ENCODE measurements around the gene SCYGR2.

SCYGR2 gene

GRCh38 chr2:227582369-227582768 is 16.3 kb upstream of the SCYGR2 start:
- DNase-seq: no peak
- H3K23ac ChIP-seq (ENCODE audit: low read length in 2 of 2): no peak overlapping the region
- H3K4ac ChIP-seq (ENCODE audit: low read depth in 1 of 2, low read length in 2 of 2): no peak overlapping the region
- no peak overlapping the region for H3K14ac ChIP-seq (ENCODE audit: low read length in 2 of 2)
- H3K9me3 ChIP-seq (ENCODE audit: control insufficient read depth, low read length): peaks cover 11% of the 10 kb centered on the region
- no peaks in the 10 kb centered on the region for H3K4me1 ChIP-seq (ENCODE audit: control insufficient read depth, insufficient read depth, low read depth, low read length)
- no peak overlapping the region for H3K27ac ChIP-seq (ENCODE audit: low read length, poor library complexity, severe bottlenecking)
- H3K27me3 ChIP-seq (ENCODE audit: control insufficient read depth in 1 of 2, insufficient read depth in 1 of 2, low read length in 2 of 2): no peaks in the 10 kb centered on the region
- no peak overlapping the region for H3K4me2 ChIP-seq (ENCODE audit: low read length, poor library complexity, severe bottlenecking)
- no peak overlapping the region for H2AK5ac ChIP-seq (ENCODE audit: low read length, severe bottlenecking)
- H2BK15ac ChIP-seq (ENCODE audit: low read depth, poor library complexity, severe bottlenecking): no peak overlapping the region
- H3K9ac ChIP-seq (ENCODE audit: low read length): no peak overlapping the region
- no peaks in the 10 kb centered on the region for H3K36me3 ChIP-seq (ENCODE audit: control insufficient read depth in 1 of 2, insufficient read depth in 2 of 2, low read depth in 1 of 2, low read length in 2 of 2)
- no peak overlapping the region for H2BK5ac ChIP-seq (ENCODE audit: low read depth, low read length, poor library complexity, severe bottlenecking)
- H2BK120ac ChIP-seq (ENCODE audit: low read depth, low read length): no peak overlapping the region
- no peaks in the 10 kb centered on the region for H3K79me1 ChIP-seq (replicated peaks; ENCODE audit: low read length, poor library complexity, severe bottlenecking)
- H3K18ac ChIP-seq (ENCODE audit: low read depth in 1 of 2, low read length in 2 of 2): no peak overlapping the region
- H2AFZ ChIP-seq (ENCODE audit: low read depth, low read length): no peak overlapping the region
- H4K8ac ChIP-seq (ENCODE audit: low read length): no peak overlapping the region
- no peak overlapping the region for H3K4me3 ChIP-seq (ENCODE audit: insufficient read depth in 1 of 2, low read depth in 1 of 2, low read length in 2 of 2)
- H2BK12ac ChIP-seq (ENCODE audit: low read length in 2 of 2): no peak overlapping the region
- no peak overlapping the region for H4K91ac ChIP-seq (ENCODE audit: low read length)

DNA sequence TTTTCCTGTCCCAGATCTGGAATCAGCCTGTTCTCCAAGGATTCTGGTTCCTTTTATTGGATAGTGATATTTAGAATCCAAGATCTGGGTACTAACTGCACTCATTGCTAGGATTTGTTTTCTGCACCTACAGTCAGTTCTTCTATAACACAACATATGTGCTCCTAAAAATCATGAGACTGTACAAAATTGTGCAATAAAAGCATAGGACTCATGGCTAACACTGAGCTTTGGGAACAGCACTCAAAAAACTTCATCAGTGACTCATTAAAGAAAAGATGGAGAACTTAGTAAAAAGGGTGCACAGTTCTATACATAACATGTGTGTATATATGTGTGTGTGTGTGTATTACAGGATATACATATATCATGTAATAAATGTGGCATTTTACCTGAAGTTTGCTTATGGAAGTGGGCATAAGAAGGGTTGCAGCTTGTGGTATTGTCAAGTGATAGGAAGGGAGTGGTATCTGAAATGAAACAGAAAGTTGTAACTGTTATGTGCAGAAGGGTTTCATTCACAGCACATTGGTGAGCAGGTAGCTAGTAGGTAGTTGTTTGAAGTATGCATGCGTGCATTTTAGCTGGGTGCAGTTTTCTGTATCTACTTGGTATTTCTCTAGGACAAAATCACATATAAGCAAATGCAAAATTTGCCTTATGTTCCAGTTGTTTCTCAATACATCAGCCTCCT is 5.9 kb upstream of the SCYGR2 start:
- Histone ChIP-seq H4K91ac (ENCODE audit: low read length) (no peak overlapping the region), H3K4me1 (ENCODE audit: control insufficient read depth, insufficient read depth, low read depth, low read length) (peaks cover under 1% of the 10 kb centered on the region), H3K9ac (ENCODE audit: low read length) (no peak overlapping the region), H3K9me3 (ENCODE audit: control insufficient read depth, low read length) (no peaks in the 10 kb centered on the region), H2BK120ac (ENCODE audit: low read depth, low read length) (no peak overlapping the region), H4K8ac (ENCODE audit: low read length) (no peak overlapping the region), H2BK12ac (ENCODE audit: low read length in 2 of 2) (no peak overlapping the region), H3K4me2 (ENCODE audit: low read length, poor library complexity, severe bottlenecking) (no peak overlapping the region), H2AFZ (ENCODE audit: low read depth, low read length) (no peak overlapping the region), H3K27ac (ENCODE audit: low read length, poor library complexity, severe bottlenecking) (no peak overlapping the region), H2BK5ac (ENCODE audit: low read depth, low read length, poor library complexity, severe bottlenecking) (no peak overlapping the region), H3K4ac (ENCODE audit: low read depth in 1 of 2, low read length in 2 of 2) (no peak overlapping the region), H3K27me3 (ENCODE audit: control insufficient read depth in 1 of 2, insufficient read depth in 1 of 2, low read length in 2 of 2) (no peaks in the 10 kb centered on the region), H3K14ac (ENCODE audit: low read length in 2 of 2) (no peak overlapping the region), H3K79me1 (replicated peaks; ENCODE audit: low read length, poor library complexity, severe bottlenecking) (no peaks in the 10 kb centered on the region), H3K18ac (ENCODE audit: low read depth in 1 of 2, low read length in 2 of 2) (no peak overlapping the region), H2AK5ac (ENCODE audit: low read length, severe bottlenecking) (no peak overlapping the region), H3K4me3 (ENCODE audit: insufficient read depth in 1 of 2, low read depth in 1 of 2, low read length in 2 of 2) (no peak overlapping the region), H3K23ac (ENCODE audit: low read length in 2 of 2) (no peak overlapping the region), H2BK15ac (ENCODE audit: low read depth, poor library complexity, severe bottlenecking) (no peak overlapping the region), H3K36me3 (ENCODE audit: control insufficient read depth in 1 of 2, insufficient read depth in 2 of 2, low read depth in 1 of 2, low read length in 2 of 2) (no peaks in the 10 kb centered on the region)
- no CpG with 5 or more reads among the region's 1 CpG for WGBS
- DNase-seq: no peak

DNA sequence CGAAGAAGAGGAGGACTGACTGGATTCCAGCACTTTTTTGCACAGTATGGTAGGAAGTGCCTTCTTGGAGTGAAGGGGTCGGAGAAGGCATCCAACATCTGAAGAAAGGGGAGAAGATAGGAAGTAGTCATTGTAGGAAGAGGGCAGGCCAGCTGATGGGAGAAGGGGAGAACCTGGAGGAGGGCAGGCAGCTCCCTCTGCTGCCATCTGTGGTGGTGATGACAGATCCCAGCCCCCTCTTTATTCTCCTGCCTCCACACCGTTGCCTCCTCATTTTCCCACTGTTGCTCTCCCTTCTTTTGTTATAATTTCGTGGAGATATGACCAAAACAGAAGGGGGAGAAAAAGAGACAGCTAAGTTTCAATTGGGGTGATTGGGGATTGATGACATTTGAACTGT is 2.9 kb upstream of the SCYGR2 start:
- Histone ChIP-seq H3K18ac (ENCODE audit: low read depth in 1 of 2, low read length in 2 of 2) (no peak overlapping the region), H3K27me3 (ENCODE audit: control insufficient read depth in 1 of 2, insufficient read depth in 1 of 2, low read length in 2 of 2) (no peaks in the 10 kb centered on the region), H3K36me3 (ENCODE audit: control insufficient read depth in 1 of 2, insufficient read depth in 2 of 2, low read depth in 1 of 2, low read length in 2 of 2) (no peaks in the 10 kb centered on the region), H3K4me1 (ENCODE audit: control insufficient read depth, insufficient read depth, low read depth, low read length) (peaks cover 2% of the 10 kb centered on the region), H2BK5ac (ENCODE audit: low read depth, low read length, poor library complexity, severe bottlenecking) (no peak overlapping the region), H2BK120ac (ENCODE audit: low read depth, low read length) (no peak overlapping the region), H2AK5ac (ENCODE audit: low read length, severe bottlenecking) (no peak overlapping the region), H4K8ac (ENCODE audit: low read length) (no peak overlapping the region), H4K91ac (ENCODE audit: low read length) (no peak overlapping the region), H2BK15ac (ENCODE audit: low read depth, poor library complexity, severe bottlenecking) (no peak overlapping the region), H3K27ac (ENCODE audit: low read length, poor library complexity, severe bottlenecking) (no peak overlapping the region), H3K9me3 (ENCODE audit: control insufficient read depth, low read length) (no peaks in the 10 kb centered on the region), H3K4ac (ENCODE audit: low read depth in 1 of 2, low read length in 2 of 2) (no peak overlapping the region), H3K9ac (ENCODE audit: low read length) (no peak overlapping the region), H3K4me3 (ENCODE audit: insufficient read depth in 1 of 2, low read depth in 1 of 2, low read length in 2 of 2) (no peak overlapping the region), H2AFZ (ENCODE audit: low read depth, low read length) (no peak overlapping the region), H3K79me1 (replicated peaks; ENCODE audit: low read length, poor library complexity, severe bottlenecking) (no peaks in the 10 kb centered on the region), H3K14ac (ENCODE audit: low read length in 2 of 2) (no peak overlapping the region), H3K23ac (ENCODE audit: low read length in 2 of 2) (no peak overlapping the region), H3K4me2 (ENCODE audit: low read length, poor library complexity, severe bottlenecking) (no peak overlapping the region), H2BK12ac (ENCODE audit: low read length in 2 of 2) (no peak overlapping the region)
- DNase-seq: no peak
- 65% methylated on average over 2 of the region's 4 CpGs for WGBS

DNA sequence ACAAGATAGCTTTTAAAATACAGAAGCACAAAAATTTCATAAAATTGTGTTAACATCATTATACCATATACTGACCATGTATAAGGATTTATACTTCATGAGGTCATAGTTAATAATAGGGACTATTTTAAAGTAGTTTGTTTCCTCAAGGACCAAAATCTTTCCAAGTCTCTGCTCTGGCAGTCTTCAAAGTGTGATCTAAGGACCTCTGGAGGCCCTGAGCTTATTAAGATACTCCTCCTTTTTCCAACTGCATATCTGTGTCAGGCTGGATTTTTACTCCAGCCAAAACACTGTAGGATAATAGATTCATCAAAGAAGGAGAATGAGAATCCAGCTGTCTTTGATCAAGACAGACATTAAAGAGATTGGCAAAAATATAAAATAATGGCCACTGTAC is 1.7 kb upstream of the SCYGR2 start:
- Histone ChIP-seq H2AK5ac (ENCODE audit: low read length, severe bottlenecking) (no peak overlapping the region), H2BK5ac (ENCODE audit: low read depth, low read length, poor library complexity, severe bottlenecking) (no peak overlapping the region), H3K23ac (ENCODE audit: low read length in 2 of 2) (no peak overlapping the region), H3K4ac (ENCODE audit: low read depth in 1 of 2, low read length in 2 of 2) (no peak overlapping the region), H3K27ac (ENCODE audit: low read length, poor library complexity, severe bottlenecking) (no peak overlapping the region), H3K36me3 (ENCODE audit: control insufficient read depth in 1 of 2, insufficient read depth in 2 of 2, low read depth in 1 of 2, low read length in 2 of 2) (no peaks in the 10 kb centered on the region), H2AFZ (ENCODE audit: low read depth, low read length) (no peak overlapping the region), H4K91ac (ENCODE audit: low read length) (no peak overlapping the region), H3K9ac (ENCODE audit: low read length) (no peak overlapping the region), H4K8ac (ENCODE audit: low read length) (no peak overlapping the region), H3K4me1 (ENCODE audit: control insufficient read depth, insufficient read depth, low read depth, low read length) (peaks cover 2% of the 10 kb centered on the region), H3K18ac (ENCODE audit: low read depth in 1 of 2, low read length in 2 of 2) (no peak overlapping the region), H2BK12ac (ENCODE audit: low read length in 2 of 2) (no peak overlapping the region), H3K4me2 (ENCODE audit: low read length, poor library complexity, severe bottlenecking) (no peak overlapping the region), H3K14ac (ENCODE audit: low read length in 2 of 2) (no peak overlapping the region), H3K4me3 (ENCODE audit: insufficient read depth in 1 of 2, low read depth in 1 of 2, low read length in 2 of 2) (no peak overlapping the region), H3K27me3 (ENCODE audit: control insufficient read depth in 1 of 2, insufficient read depth in 1 of 2, low read length in 2 of 2) (no peaks in the 10 kb centered on the region), H3K79me1 (replicated peaks; ENCODE audit: low read length, poor library complexity, severe bottlenecking) (no peaks in the 10 kb centered on the region), H2BK120ac (ENCODE audit: low read depth, low read length) (no peak overlapping the region), H3K9me3 (ENCODE audit: control insufficient read depth, low read length) (no peaks in the 10 kb centered on the region), H2BK15ac (ENCODE audit: low read depth, poor library complexity, severe bottlenecking) (no peak overlapping the region)
- DNase-seq: no peak

Measured in mesenchymal stem cell (in vitro differentiated cells and primary cell).